Brain pericyte (primary cell): ENCODE measurements around the gene NOP9.
"Not testable (repeated sequence)": the region's sequence is repeated elsewhere in the genome, so short reads cannot be mapped to it uniquely, and the experiment has no call there.

ENCODE experiments used
- DNase-seq: peaks from one replicate; pipeline ENCODE4 v3.0.0-alpha.2; 2012; ENCODE audit warnings: low read depth, low spot score

The NOP9 gene

GRCh38 chr14:24327303-24327702 is 27.7 kb downstream of the NOP9 start:
- no peak for DNase-seq

GRCh38 chr14:24327914-24328313 is 28.3 kb downstream of the NOP9 start:
- not testable (repeated sequence) for DNase-seq

- no peak for DNase-seq
These were observed 29.5 kb downstream of the NOP9 start for GRCh38 chr14:24329073-24329663.

- DNase-seq = no peak
These were observed 30.1 kb downstream of the NOP9 start for GRCh38 chr14:24329736-24330135.

DNA sequence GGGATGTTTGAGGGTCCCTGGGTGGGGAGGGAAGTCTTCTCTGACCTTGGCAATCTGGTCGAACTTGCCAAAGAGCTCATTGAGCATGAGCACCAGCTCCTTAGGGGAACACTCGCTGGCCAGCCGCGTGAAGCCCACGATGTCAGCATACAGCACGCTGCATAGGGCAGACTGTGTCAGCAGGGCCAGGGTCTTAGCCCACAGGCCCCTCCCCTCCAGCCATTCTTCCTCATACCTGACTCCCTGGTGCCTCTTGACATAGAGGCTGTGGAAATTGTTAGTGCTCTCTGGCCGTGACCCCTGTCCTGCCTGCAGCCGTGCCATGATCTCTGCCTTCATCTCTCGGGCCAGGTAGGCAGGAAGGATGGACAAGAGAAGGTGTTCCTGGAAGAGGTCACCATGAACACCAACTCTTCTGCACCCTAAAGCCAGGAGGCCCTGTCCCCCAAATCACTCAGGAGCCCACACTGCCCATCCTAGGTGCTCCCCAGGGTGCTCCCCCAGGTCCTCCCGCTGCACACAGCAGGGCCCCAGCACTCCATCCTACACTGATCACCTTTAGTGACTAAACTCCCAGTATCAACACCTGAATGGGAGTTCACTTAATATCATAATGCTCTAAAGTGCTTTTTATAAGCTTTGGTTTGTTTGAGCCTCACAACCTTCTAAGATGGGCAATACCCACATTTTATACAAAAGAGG is 31.5 kb downstream of the NOP9 start:
- DNase-seq = no peak

GRCh38 chr14:24331731-24332267 is 32.1 kb downstream of the NOP9 start:
- DNase-seq = no peak

GRCh38 chr14:24332268-24332993 is 32.8 kb downstream of the NOP9 start:
- DNase-seq = no peak

- DNase-seq = no peak
These were observed 35.0 kb downstream of the NOP9 start, which contains the start of gene ADCY4 for GRCh38 chr14:24334431-24335291. Gene ADCY4 (minus strand): TSS chr14:24335071. CDS start chr14:24334652, 419 bp downstream.

DNA sequence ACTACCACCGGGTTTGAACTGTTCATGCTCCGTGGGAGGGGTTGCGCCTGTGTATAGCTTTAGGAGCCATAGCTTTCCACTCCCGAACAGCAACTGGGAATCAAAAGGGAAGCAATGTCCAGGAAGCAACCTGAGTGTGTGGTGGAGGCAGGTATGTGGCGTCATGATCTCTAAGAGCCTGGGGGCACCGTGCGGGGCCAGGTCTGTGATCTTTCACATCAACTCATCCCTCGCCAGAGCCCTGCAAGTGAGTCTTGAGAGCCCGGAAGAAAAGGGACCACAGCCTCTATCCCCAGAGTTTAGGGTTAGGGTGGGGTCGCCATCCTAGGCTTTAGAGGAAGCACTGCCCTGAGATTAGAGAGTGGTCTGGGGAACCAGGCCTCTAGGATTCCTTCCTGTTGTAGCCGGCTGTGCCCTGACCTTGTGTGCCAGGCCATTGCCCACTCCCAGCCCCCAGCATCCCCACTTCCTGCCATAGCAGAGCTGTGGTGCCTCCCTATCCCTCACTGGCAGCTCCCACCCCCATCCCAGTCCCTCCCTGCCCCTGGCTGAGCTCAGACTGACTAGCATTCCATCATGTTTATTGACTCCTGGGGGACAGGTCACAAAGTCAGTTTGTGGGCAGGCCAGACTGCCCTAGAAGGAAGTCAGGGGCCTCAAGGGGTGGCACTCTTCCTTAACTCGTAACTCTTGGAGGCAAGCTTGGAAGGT is 36.0 kb downstream of the NOP9 start:
- no peak for DNase-seq

- no peak for DNase-seq
These were observed 37.6 kb downstream of the NOP9 start for GRCh38 chr14:24337144-24337823.

GRCh38 chr14:24337824-24338175 is 38.1 kb downstream of the NOP9 start:
- no peak for DNase-seq

DNA sequence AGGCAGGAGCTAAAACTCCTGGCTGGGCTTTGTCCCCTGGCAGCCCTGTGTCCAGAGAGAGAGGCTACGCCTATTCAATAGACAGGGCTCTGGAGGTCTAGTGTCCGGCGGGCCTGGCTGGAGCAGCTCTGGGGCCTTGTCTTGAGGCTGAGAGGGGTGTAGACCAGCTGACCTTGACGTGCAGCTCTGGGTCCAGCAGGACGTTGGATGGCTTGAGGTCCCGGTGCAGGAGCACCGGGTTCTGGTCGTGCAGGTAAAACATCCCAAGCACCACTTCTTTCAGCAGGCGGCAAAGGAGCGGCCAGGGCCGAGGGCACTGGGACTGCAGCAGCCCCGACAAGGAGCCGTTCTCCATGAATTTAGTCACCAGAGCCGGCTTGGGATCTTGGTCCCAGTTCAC is 39.2 kb downstream of the NOP9 start:
- no peak for DNase-seq

DNA sequence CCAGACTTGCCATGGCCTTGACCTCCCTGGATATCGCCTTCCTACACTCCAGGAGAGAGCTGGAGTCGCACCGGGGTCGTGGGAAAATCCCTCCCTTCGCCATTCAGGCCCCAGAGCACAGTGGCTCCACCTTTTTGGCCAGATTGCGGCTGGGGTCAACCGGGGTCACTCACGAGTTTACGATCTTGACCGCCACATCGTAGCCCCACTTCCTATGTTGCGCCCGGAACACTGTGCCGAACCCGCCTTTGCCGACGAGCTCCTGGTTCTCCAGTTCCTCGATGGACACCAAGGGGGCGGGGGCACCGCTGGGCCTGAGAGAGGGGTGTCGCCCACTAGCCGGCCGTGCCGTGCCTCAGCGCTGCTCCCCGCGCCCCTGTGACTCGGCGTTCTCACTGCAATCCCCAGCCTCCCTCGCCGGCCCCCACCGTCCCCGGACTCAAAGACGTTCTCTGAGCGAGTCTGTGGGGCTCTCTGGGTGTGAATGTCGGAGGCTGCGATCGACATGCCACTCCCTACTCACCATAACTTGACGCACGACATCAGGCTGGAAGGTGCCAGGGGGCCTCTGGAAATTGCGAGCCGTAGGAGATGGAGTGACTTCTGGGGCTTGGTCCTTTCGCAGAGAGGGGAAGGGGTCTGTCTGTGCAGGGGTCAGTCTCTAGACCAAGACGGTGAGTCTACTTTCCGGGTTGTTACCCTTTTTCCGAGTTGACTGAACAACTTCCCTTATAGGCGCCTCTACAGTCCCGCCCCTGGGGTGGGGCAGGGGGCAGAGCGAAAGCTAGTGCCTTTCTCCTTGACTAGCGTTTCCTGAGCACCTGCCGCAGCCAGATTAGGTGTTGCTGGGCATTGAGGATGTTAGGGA is 39.9 kb downstream of the NOP9 start, which contains the start of gene RIPK3:
TSS of gene RIPK3 (minus strand) at position 708 of the 868 bp plus-strand sequence. CDS start at position 543, 165 bp downstream.
- no peak for DNase-seq

- DNase-seq = no peak
These were observed 41.0 kb downstream of the NOP9 start for GRCh38 chr14:24340606-24341005.

GRCh38 chr14:24342889-24343288 is 43.2 kb downstream of the NOP9 start:
- no peak for DNase-seq

DNA sequence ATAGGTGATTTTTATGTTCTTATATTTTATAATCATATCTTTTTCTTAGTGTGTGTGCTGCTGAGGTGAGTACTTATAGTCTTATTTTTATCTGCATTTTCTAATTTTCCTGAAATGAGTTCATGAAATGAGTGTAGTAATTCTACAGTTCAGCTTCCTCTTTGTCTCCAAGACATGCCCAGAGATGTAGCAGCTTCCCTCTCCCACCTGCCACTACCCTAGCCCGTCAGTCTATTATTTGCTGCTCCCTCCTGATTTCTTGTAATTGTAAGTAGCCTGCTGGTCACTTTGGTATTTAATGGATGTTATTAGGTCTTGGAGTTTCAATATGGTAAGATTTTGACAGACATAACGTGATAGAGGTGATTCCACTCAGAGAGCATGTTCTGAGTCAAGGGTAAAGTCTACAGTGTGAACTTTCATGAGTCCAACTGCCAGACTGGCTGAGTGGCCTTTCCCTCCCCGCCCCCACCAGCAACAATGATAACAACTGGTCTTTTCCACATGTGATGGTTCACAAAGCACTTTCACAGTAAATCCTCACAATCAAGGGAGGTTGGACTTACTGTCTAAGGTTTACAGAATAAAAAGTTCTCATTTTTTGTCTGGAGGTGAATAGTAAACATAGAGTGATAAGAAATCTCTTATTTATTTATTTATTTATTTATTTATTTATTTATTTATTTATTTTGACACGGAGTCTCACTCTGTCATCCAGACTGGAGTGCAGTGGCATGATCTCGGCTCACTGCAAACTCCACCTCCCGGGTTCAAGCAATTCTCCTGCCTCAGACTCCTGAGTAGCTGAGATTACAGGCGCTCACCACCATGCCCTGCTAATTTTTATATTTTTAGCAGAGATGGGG is 44.4 kb downstream of the NOP9 start:
- DNase-seq = no peak

GRCh38 chr14:24347134-24347533 is 47.5 kb downstream of the NOP9 start:
- no peak for DNase-seq

GRCh38 chr14:24348186-24348585 is 48.5 kb downstream of the NOP9 start:
- DNase-seq = no peak
